GM12892 (cell line): ENCODE data around the gene COPB1.

ENCODE experiments used
- POLR2A ChIP-seq: IDR thresholded peaks from 2 replicates; pipeline ENCODE4 v1.6.1; 2011; ENCODE audit warnings: low read depth, low read length, control low read depth
- POLR2AphosphoS5 ChIP-seq: IDR thresholded peaks from 2 replicates; pipeline ENCODE4 v1.6.1; 2011; ENCODE audit warnings: low read depth, low read length, control low read depth

DNA sequence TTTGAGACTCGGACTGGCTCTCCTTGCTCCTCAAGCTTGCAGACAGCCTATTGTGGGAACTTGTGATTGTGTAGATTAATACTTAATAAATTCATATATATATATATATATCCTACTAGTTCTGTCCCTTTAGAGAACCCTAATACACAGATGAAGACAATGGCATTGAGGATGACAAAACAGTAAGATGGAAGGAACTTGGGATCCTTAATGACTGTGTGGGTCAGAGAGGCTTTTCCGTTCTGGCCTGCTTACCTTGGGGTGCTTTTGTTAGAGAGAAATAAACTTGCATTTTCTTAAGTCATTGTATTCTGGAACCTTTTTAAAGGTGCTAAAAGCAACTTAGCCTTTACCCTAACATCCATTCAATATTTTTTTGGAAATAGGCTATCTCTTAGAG is 91.0 kb downstream of the COPB1 start:
- TF ChIP-seq POLR2A (no peak), POLR2AphosphoS5 (no peak)
